IMR-90 (cell line): Measurements from ENCODE around the gene ADAMTSL1.

Experiments used
- CEBPB ChIP-seq: IDR thresholded peaks from 2 replicates; pipeline ENCODE4 v1.6.1; 2012; ENCODE audit warnings: low read depth, low read length, improper control_type of control experiment
- CHD1 ChIP-seq: IDR thresholded peaks from 2 replicates; pipeline ENCODE4 v1.6.1; 2012; ENCODE audit warnings: low read depth, low read length, improper control_type of control experiment
- FOS ChIP-seq: fragments of 150-350 bp; IDR thresholded peaks from 2 replicates; pipeline ENCODE4 v1.6.1; 2016; ENCODE audit warnings: low read depth, low read length
- MAFK ChIP-seq: IDR thresholded peaks from 2 replicates; pipeline ENCODE4 v1.6.1; 2012; ENCODE audit warnings: low read depth, low read length, improper control_type of control experiment
- MXI1 ChIP-seq: IDR thresholded peaks from 2 replicates; pipeline ENCODE4 v1.6.1; 2012; ENCODE audit warnings: low read depth, mild to moderate bottlenecking, low read length, moderate library complexity, borderline replicate concordance
- POLR2A ChIP-seq: IDR thresholded peaks from 2 replicates; pipeline ENCODE4 v1.6.1; 2012; ENCODE audit warnings: mild to moderate bottlenecking, low read depth, low read length
- RAD21 ChIP-seq: IDR thresholded peaks from 2 replicates; pipeline ENCODE4 v1.6.1; 2012; ENCODE audit warnings: low read length, improper control_type of control experiment
- TF ChIP-seq, protein P1 (sequence below): conservative IDR thresholded peaks from 2 replicates; pipeline ENCODE4 v1.5.1; 2012; ENCODE audit warnings: mild to moderate bottlenecking, low read depth, low read length, improper control_type of control experiment
- TF ChIP-seq, protein P2 (sequence below): fragments of 150-350 bp; IDR thresholded peaks from 2 replicates; pipeline ENCODE4 v1.6.1; 2016; ENCODE audit warnings: low read depth, mild to moderate bottlenecking, low read length, moderate library complexity, borderline replicate concordance

- TF ChIP-seq, protein P1, sequence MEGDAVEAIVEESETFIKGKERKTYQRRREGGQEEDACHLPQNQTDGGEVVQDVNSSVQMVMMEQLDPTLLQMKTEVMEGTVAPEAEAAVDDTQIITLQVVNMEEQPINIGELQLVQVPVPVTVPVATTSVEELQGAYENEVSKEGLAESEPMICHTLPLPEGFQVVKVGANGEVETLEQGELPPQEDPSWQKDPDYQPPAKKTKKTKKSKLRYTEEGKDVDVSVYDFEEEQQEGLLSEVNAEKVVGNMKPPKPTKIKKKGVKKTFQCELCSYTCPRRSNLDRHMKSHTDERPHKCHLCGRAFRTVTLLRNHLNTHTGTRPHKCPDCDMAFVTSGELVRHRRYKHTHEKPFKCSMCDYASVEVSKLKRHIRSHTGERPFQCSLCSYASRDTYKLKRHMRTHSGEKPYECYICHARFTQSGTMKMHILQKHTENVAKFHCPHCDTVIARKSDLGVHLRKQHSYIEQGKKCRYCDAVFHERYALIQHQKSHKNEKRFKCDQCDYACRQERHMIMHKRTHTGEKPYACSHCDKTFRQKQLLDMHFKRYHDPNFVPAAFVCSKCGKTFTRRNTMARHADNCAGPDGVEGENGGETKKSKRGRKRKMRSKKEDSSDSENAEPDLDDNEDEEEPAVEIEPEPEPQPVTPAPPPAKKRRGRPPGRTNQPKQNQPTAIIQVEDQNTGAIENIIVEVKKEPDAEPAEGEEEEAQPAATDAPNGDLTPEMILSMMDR, result no peak
- TF ChIP-seq, protein P2, sequence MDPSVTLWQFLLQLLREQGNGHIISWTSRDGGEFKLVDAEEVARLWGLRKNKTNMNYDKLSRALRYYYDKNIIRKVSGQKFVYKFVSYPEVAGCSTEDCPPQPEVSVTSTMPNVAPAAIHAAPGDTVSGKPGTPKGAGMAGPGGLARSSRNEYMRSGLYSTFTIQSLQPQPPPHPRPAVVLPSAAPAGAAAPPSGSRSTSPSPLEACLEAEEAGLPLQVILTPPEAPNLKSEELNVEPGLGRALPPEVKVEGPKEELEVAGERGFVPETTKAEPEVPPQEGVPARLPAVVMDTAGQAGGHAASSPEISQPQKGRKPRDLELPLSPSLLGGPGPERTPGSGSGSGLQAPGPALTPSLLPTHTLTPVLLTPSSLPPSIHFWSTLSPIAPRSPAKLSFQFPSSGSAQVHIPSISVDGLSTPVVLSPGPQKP, result no peak
- TF ChIP-seq POLR2A (no peak), RAD21 (no peak), MAFK (no peak), MXI1 (no peak), CHD1 (no peak), FOS (no peak), CEBPB (no peak)
Measured at GRCh38 chr9:18573021-18573556, 99.1 kb downstream of the ADAMTSL1 start.
